Tibial nerve (tissue), 4 donors: ENCODE results near the gene MSL2. TPM values are rescaled to one million over a fixed set of nuclear protein-coding genes. Genes with fewer than 3 reads are reported as not detected.

Experiments used
- DNase-seq, 2 donors: peaks; one replicate each; pipeline ENCODE4 v3.0.0-alpha.2; 2019; ENCODE audit warnings: low spot score in 2 of 2
- H3K27ac ChIP-seq, 4 donors: fragments of 200-600 bp; sonication (generic) in 3 of 4; one replicate each; pipeline ENCODE4 v1.5.1; 2017 to 2019; ENCODE audit warnings: mild to moderate bottlenecking in 1 of 4
- H3K27me3 ChIP-seq, 2 donors: fragments of 200-600 bp; sonication (generic) in 1 of 2; one replicate each; pipeline versions ENCODE4 v1.5.1 to v1.6.0; 2017 to 2019
- H3K36me3 ChIP-seq, 3 donors: fragments of 200-600 bp; sonication (generic); one replicate each; pipeline ENCODE4 v1.5.1; 2018 to 2019
- H3K4me1 ChIP-seq, 4 donors: fragments of 200-600 bp; sonication (generic) in 3 of 4; one replicate each; pipeline ENCODE4 v1.5.1; 2017 to 2019
- H3K4me3 ChIP-seq, 4 donors: fragments of 200-600 bp; sonication (generic) in 3 of 4; one replicate each; pipeline ENCODE4 v1.5.1; 2017 to 2019; ENCODE audit warnings: mild to moderate bottlenecking in 1 of 4, moderate library complexity in 1 of 4
- H3K9me3 ChIP-seq, 4 donors: fragments of 200-600 bp; sonication (generic) in 3 of 4; one replicate each; pipeline ENCODE4 v1.5.1; 2017 to 2019
- EP300 ChIP-seq, 2 donors: sonication (generic); formaldehyde crosslinking; IDR thresholded peaks; one replicate each; pipeline ENCODE4 v1.6.1; 2017; ENCODE audit warnings: antibody characterized with exemption in 2 of 2, mild to moderate bottlenecking in 1 of 2
- POLR2A ChIP-seq, 2 donors: fragments of 450-650 bp; IDR thresholded peaks; one replicate each; pipeline ENCODE4 v1.6.1; 2017; ENCODE audit warnings: antibody characterized with exemption in 2 of 2, mild to moderate bottlenecking in 2 of 2, moderate library complexity in 2 of 2
- WGBS, 2 donors: methylation state at CpG; one replicate each; pipeline ENCODE4 v1.1.5; 2018; 5-methylcytosine and 5-hydroxymethylcytosine counted together
- total RNA-seq, 4 donors: library from RNA; depleted of rRNA; stranded (reverse); fragments of >200 nt; gene quantifications; one replicate each; pipeline ENCODE4 v1.1.0, GENCODE V29; 2016
- TF ChIP-seq, protein P1 (sequence below), 5 experiments: fragments of 200-600 bp in 3 of 5; fragments of 450-650 bp in 2 of 5; sonication (generic) in 3 of 5; IDR thresholded peaks; one replicate each; pipeline ENCODE4 v1.5.1; 2016 to 2019; ENCODE audit warnings: antibody characterized with exemption in 5 of 5, mild to moderate bottlenecking in 3 of 5, moderate library complexity in 2 of 5

Gene MSL2
- total RNA-seq, 4 donors from 2014 or later = 19.8 to 53.4 (median 44.5) TPM

DNA sequence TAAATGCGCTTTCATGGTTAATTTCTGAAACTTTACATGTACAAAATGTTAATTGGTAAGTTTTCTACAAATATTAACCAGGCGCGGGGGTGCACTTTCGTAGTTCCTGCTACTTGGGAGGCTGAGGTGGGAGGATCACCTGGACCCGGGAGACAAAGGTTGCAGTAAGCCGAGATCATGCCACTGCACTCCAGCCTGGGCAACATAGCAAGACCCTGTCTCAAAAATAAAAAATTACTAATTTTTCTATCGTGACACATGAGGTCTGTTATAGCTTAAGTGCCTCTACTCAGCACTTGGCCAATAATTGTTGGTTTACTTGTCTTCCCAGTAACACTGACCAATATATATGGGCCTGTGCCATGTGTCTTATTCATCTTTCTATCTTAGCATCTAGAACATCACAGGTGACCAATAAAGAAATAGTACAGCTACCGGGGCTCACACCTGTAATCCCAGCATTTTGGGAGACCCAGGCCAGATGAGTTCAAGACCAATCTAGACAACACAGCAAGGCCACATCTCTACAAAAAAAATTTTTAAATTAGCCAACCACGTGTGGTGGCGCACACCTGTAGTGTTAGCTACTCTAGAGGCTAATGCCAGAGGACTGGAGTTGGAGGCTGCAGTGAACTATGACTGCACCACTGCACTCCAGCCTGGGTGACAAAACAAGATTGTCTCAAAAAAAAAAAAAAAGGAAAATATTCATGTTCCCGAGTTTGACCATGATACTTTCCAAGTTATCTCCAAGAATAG is 6.1 kb downstream of the MSL2 start:
- peaks cover 0 to 76% (median 52%) of the 10 kb centered on the region in 4 donors for H3K4me1 ChIP-seq

DNA sequence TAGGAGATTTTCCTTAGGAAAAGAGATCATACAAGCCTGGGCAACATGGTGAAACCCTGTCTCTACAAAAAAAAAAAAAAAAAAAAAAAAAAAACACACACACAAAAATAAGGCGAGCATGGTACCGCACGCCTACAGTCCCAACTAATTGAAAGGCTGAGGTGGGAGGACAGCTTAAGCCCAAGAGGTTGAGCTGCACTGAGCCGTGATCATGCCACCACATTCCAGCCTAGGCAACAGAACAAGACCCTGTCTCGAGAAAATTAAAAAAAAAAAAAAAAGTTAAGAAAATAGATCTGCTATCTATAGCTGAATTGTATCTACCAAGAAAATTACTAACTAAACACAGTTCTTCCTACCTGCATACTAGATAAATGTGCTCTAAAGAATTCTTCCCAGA is 7.1 kb downstream of the MSL2 start:
- Histone ChIP-seq H3K4me1 (peaks cover 0 to 86% (median 57%) of the 10 kb centered on the region in 4 donors), H3K9me3 (no peaks in the 10 kb centered on the region), H3K36me3 (no peaks in the 10 kb centered on the region), H3K4me3 (no peak overlapping the region), H3K27me3 (no peaks in the 10 kb centered on the region), H3K27ac (no peak overlapping the region)
- 61 to 74% methylated on average over 5 of the region's 5 CpGs for whole genome bisulfite sequencing, 2 donors
- DNase-seq = no peak
- TF ChIP-seq EP300 (IDR thresholded peaks at IDR 0.05) (no peak), POLR2A (IDR thresholded peaks at IDR 0.05) (no peak)
- TF ChIP-seq, protein P1, sequence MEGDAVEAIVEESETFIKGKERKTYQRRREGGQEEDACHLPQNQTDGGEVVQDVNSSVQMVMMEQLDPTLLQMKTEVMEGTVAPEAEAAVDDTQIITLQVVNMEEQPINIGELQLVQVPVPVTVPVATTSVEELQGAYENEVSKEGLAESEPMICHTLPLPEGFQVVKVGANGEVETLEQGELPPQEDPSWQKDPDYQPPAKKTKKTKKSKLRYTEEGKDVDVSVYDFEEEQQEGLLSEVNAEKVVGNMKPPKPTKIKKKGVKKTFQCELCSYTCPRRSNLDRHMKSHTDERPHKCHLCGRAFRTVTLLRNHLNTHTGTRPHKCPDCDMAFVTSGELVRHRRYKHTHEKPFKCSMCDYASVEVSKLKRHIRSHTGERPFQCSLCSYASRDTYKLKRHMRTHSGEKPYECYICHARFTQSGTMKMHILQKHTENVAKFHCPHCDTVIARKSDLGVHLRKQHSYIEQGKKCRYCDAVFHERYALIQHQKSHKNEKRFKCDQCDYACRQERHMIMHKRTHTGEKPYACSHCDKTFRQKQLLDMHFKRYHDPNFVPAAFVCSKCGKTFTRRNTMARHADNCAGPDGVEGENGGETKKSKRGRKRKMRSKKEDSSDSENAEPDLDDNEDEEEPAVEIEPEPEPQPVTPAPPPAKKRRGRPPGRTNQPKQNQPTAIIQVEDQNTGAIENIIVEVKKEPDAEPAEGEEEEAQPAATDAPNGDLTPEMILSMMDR (IDR thresholded peaks at IDR 0.05) = no peak

More for the DNA sequence above, 6.1 kb downstream of the MSL2 start:
- H3K27ac ChIP-seq = peak overlapping the region in 1 of 4 donors; percentile 5
- TF ChIP-seq EP300 (IDR thresholded peaks at IDR 0.05) = no peak
- no peak for TF ChIP-seq POLR2A (IDR thresholded peaks at IDR 0.05)
- TF ChIP-seq, protein P1 (IDR thresholded peaks at IDR 0.05) = no peak
- H3K27me3 ChIP-seq = no peaks in the 10 kb centered on the region
- WGBS, 2 donors = 89 to 93% methylated on average over 11 of the region's 11 CpGs
- H3K9me3 ChIP-seq = no peaks in the 10 kb centered on the region
- no peak overlapping the region for H3K4me3 ChIP-seq
- H3K36me3 ChIP-seq = no peaks in the 10 kb centered on the region
- DNase-seq = no peak

DNA sequence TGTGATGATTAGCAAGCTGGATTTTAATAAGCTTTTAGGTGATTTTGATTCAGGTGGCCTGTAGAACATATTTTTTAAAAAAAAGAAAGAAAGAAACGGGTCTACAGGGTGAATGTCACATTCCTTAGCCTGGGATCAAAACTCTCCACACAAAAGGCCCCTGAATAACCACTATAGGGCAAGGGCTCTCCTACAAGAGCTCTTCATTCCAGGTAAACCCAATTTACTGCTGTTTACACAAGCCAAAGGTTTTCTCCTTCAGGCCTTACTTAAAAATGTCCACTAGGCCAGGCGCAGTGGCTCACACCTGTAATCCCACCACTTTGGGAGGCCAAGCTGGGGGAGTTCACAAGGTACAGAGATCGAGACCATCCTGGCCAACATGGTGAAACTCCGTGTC is 8.3 kb downstream of the MSL2 start:
- Histone ChIP-seq H3K4me1 (peaks cover 0 to 96% (median 61%) of the 10 kb centered on the region in 4 donors), H3K9me3 (no peaks in the 10 kb centered on the region), H3K4me3 (no peak overlapping the region), H3K36me3 (no peaks in the 10 kb centered on the region), H3K27ac (no peak overlapping the region), H3K27me3 (no peaks in the 10 kb centered on the region)
- TF ChIP-seq, protein P1 (IDR thresholded peaks at IDR 0.05) = no peak
- TF ChIP-seq POLR2A (IDR thresholded peaks at IDR 0.05) (no peak), EP300 (IDR thresholded peaks at IDR 0.05) (no peak)
- DNase-seq = no peak
- 63 to 77% methylated on average over 4 of the region's 4 CpGs for WGBS, 2 donors

DNA sequence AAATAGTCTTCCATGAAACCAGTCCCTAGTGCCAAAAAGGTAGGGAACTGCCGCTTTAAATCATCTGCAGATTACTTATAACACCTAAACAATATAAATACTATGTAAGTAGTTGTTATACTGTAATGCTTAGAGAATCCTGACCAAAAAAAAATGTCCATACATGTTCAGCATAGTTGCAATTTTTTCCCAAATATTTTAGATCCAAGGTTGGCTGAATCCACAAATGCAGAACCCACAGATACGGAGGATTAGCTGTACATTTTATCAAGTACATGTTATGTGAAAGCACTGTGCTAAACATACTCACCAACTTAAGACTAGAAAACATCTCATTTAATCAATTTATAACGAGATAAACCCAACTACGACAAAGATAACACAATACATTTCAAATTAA is 9.3 kb downstream of the MSL2 start:
- WGBS, 2 donors = 58 to 62% methylated on average over 4 of the region's 4 CpGs
- DNase-seq = no peak
- Histone ChIP-seq H3K4me3 (no peak overlapping the region), H3K9me3 (no peaks in the 10 kb centered on the region), H3K36me3 (no peaks in the 10 kb centered on the region), H3K27me3 (no peaks in the 10 kb centered on the region), H3K27ac (no peak overlapping the region), H3K4me1 (peaks cover 0 to 95% (median 59%) of the 10 kb centered on the region in 4 donors)
- TF ChIP-seq, protein P1 (IDR thresholded peaks at IDR 0.05) = no peak
- TF ChIP-seq POLR2A (IDR thresholded peaks at IDR 0.05) (no peak), EP300 (IDR thresholded peaks at IDR 0.05) (no peak)

DNA sequence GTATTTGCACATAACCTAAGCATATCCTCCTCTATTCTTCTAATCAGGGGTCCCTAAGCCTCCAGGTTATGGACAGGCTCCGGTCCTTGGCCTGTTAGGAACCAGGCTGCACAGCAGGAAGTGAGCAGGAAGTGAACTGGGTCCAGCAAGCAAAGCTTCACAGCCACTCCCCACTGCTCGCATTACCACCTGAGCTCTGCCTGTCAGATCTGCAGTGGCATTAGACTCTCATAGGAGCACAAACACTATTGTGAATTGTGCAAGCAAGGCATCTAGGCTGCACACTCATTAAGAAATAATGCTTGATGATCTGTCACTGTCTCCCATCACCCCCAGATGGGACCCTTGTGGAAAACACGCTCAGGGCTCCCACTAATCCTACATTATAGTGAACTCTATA is 9.8 kb downstream of the MSL2 start:
- Histone ChIP-seq H3K27me3 (no peaks in the 10 kb centered on the region), H3K27ac (no peak overlapping the region), H3K4me3 (no peak overlapping the region), H3K4me1 (peaks cover 0 to 90% (median 54%) of the 10 kb centered on the region in 4 donors), H3K9me3 (no peaks in the 10 kb centered on the region), H3K36me3 (no peaks in the 10 kb centered on the region)
- TF ChIP-seq, protein P1 (IDR thresholded peaks at IDR 0.05) = no peak
- TF ChIP-seq EP300 (IDR thresholded peaks at IDR 0.05) (no peak), POLR2A (IDR thresholded peaks at IDR 0.05) (no peak)
- WGBS, 2 donors = 72 to 75% methylated on average over 3 of the region's 3 CpGs
- DNase-seq = no peak
